Keratinocyte (primary cell): ENCODE measurements around the gene AKAP6.

Source experiments
- CTCF ChIP-seq, 3 experiments: IDR thresholded peaks in 1 of 3; conservative IDR thresholded peaks in 1 of 3; optimal IDR thresholded peaks in 1 of 3; 2 replicates in 2 of 3; 3 replicates in 1 of 3; pipeline versions ENCODE3 to v1.5.1; 2011; ENCODE audit warnings: low read length in 3 of 3, mild to moderate bottlenecking in 3 of 3, moderate library complexity in 2 of 3, control low read depth in 1 of 3, inconsistent platforms in 1 of 3; ENCODE audit not compliant: insufficient read depth in 2 of 3; ENCODE audit errors: extremely low read depth in 1 of 3
- EZH2 ChIP-seq: IDR thresholded peaks from one replicate; pipeline ENCODE4 v1.6.1; 2012; ENCODE audit warnings: inconsistent platforms, mild to moderate bottlenecking, low read length, moderate library complexity

- no peak for TF ChIP-seq EZH2
- TF ChIP-seq CTCF (optimal IDR thresholded peaks at IDR 0.05 in 1 of 3, IDR thresholded peaks at IDR 0.05 in 1 of 3, conservative IDR thresholded peaks at IDR 0.05 in 1 of 3; ENCODE audit: extremely low read depth in 1 of 3, insufficient read depth in 2 of 3, low read length in 3 of 3), result no peak
Measured at GRCh38 chr14:32603992-32604565, 275.0 kb downstream of the AKAP6 start.
